Liver (tissue), 3 donors: ENCODE data around the gene TTC33.

ENCODE experiments used
- ATF3 ChIP-seq: IDR thresholded peaks from 2 replicates; pipeline ENCODE4 v1.6.1; 2016; ENCODE audit warnings: antibody characterized with exemption
- EGR1 ChIP-seq, 2 donors: IDR thresholded peaks; 2 replicates each; pipeline ENCODE4 v1.6.1; 2016 to 2018; ENCODE audit warnings: antibody characterized with exemption in 2 of 2, low read depth in 2 of 2
- JUND ChIP-seq, 2 donors: IDR thresholded peaks; 2 replicates each; pipeline ENCODE4 v1.6.1; 2016; ENCODE audit warnings: antibody characterized with exemption in 2 of 2
- MAX ChIP-seq: IDR thresholded peaks from 2 replicates; pipeline ENCODE4 v1.6.1; 2016; ENCODE audit warnings: antibody characterized with exemption
- REST ChIP-seq: IDR thresholded peaks from 2 replicates; pipeline ENCODE4 v1.6.1; 2016; ENCODE audit warnings: antibody characterized with exemption, mild to moderate bottlenecking
- SP1 ChIP-seq: IDR thresholded peaks from 2 replicates; pipeline ENCODE4 v1.6.1; 2018; ENCODE audit warnings: antibody characterized with exemption, mild to moderate bottlenecking
- TAF1 ChIP-seq: conservative IDR thresholded peaks from 2 replicates; pipeline ENCODE4 v1.6.1; 2016; ENCODE audit warnings: antibody characterized with exemption, mild to moderate bottlenecking
- TF ChIP-seq, protein P1 (sequence below): fragments of 150-350 bp; IDR thresholded peaks from 2 replicates; pipeline ENCODE4 v1.5.1; 2017; ENCODE audit warnings: improper control_type of control experiment, low read depth, low read length; ENCODE audit not compliant: missing input control
- TF ChIP-seq, protein P2 (sequence below): IDR thresholded peaks from 2 replicates; pipeline ENCODE4 v1.6.1; 2016; ENCODE audit warnings: antibody characterized with exemption
- donor health status: healthy.
- donor health status: healthy.

DNA sequence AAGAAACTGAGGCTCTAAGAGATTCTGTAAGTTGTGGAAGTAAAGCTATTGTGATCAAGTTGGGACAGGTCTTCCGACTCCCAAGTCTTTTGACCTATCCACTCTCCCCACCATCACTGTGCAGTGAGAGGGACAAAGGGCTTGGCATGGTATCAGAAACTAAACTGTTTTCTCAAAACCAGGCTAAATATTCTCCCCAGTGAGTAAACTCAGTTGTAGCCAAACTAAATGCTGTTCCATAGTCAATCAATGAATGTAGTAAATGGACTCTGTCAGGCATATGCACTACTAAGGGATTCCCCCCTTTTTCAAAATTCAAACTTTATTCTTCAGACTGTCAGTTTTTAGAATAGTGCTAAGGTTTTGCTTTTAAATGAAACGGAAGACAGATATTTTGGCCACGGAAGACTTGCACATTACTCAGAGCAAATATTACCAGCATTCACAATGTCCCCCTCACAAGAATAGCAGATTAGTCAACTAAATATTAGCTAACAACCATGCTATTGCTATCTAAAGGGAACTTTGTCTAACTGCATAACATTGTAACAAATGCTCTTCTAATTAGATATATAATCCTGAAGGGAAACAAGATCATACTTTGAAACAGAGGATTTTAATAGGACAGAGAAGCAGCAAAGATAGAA lies 35.3 kb upstream of the TTC33 start:
- TF ChIP-seq, protein P1, sequence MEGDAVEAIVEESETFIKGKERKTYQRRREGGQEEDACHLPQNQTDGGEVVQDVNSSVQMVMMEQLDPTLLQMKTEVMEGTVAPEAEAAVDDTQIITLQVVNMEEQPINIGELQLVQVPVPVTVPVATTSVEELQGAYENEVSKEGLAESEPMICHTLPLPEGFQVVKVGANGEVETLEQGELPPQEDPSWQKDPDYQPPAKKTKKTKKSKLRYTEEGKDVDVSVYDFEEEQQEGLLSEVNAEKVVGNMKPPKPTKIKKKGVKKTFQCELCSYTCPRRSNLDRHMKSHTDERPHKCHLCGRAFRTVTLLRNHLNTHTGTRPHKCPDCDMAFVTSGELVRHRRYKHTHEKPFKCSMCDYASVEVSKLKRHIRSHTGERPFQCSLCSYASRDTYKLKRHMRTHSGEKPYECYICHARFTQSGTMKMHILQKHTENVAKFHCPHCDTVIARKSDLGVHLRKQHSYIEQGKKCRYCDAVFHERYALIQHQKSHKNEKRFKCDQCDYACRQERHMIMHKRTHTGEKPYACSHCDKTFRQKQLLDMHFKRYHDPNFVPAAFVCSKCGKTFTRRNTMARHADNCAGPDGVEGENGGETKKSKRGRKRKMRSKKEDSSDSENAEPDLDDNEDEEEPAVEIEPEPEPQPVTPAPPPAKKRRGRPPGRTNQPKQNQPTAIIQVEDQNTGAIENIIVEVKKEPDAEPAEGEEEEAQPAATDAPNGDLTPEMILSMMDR, result no peak
- peak in 1 of 2 donors; percentile 35 for TF ChIP-seq JUND (IDR thresholded peaks at IDR 0.05)
- no peak for TF ChIP-seq TAF1
- TF ChIP-seq ATF3, result no peak
- TF ChIP-seq, protein P2, sequence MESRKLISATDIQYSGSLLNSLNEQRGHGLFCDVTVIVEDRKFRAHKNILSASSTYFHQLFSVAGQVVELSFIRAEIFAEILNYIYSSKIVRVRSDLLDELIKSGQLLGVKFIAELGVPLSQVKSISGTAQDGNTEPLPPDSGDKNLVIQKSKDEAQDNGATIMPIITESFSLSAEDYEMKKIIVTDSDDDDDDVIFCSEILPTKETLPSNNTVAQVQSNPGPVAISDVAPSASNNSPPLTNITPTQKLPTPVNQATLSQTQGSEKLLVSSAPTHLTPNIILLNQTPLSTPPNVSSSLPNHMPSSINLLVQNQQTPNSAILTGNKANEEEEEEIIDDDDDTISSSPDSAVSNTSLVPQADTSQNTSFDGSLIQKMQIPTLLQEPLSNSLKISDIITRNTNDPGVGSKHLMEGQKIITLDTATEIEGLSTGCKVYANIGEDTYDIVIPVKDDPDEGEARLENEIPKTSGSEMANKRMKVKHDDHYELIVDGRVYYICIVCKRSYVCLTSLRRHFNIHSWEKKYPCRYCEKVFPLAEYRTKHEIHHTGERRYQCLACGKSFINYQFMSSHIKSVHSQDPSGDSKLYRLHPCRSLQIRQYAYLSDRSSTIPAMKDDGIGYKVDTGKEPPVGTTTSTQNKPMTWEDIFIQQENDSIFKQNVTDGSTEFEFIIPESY, result peak; percentile 37
- TF ChIP-seq MAX, result no peak
- no peak for TF ChIP-seq EGR1 (IDR thresholded peaks at IDR 0.05; ENCODE audit: low read depth in 2 of 2)
- TF ChIP-seq SP1, result no peak
- no peak for TF ChIP-seq REST
